CD14-positive monocyte (primary cell): ENCODE results near the gene SLC46A3. TPM values are rescaled to one million over a fixed set of nuclear protein-coding genes. Genes with fewer than 3 reads are reported as not detected.

Experiments
- DNase-seq, 3 donors: peaks; one replicate each; pipeline ENCODE4 v3.0.0-alpha.2; 2011 to 2022
- H2AFZ ChIP-seq: 2 replicates; pipeline ENCODE4 v1.6.0; 2012; ENCODE audit warnings: mild to moderate bottlenecking, low read depth, low read length, inconsistent platforms; ENCODE audit not compliant: insufficient read depth, poor library complexity, severe bottlenecking
- H3K27ac ChIP-seq, 2 donors: 1 replicate in 1 of 2; 2 replicates in 1 of 2; pipeline ENCODE4 v1.5.1; 2012 to 2013; ENCODE audit warnings: low read length in 2 of 2, control low read depth in 1 of 2, inconsistent platforms in 1 of 2, low read depth in 1 of 2, mild to moderate bottlenecking in 1 of 2
- H3K27me3 ChIP-seq, 2 donors: one replicate each; pipeline versions ENCODE4 v1.6.0 to v1.6.1; 2011 to 2013; ENCODE audit warnings: low read length in 2 of 2; ENCODE audit not compliant: control insufficient read depth in 2 of 2, insufficient read depth in 2 of 2
- H3K36me3 ChIP-seq, 2 donors: replicated peaks in 1 of 2; 1 replicate in 1 of 2; 2 replicates in 1 of 2; pipeline versions ENCODE4 v1.5.1 to v1.6.1; 2012 to 2013; ENCODE audit warnings: low read length in 2 of 2, control low read depth in 1 of 2, inconsistent platforms in 1 of 2, mild to moderate bottlenecking in 1 of 2; ENCODE audit not compliant: insufficient read depth in 2 of 2, control insufficient read depth in 1 of 2
- H3K4me1 ChIP-seq, 2 donors: 1 replicate in 1 of 2; 2 replicates in 1 of 2; pipeline versions ENCODE4 v1.5.1 to v1.6.1; 2012 to 2013; ENCODE audit warnings: low read length in 2 of 2, control low read depth in 1 of 2, inconsistent platforms in 1 of 2, mild to moderate bottlenecking in 1 of 2, moderate library complexity in 1 of 2; ENCODE audit not compliant: insufficient read depth in 2 of 2, control insufficient read depth in 1 of 2
- H3K4me2 ChIP-seq: replicated peaks from 2 replicates; pipeline ENCODE3; 2012; ENCODE audit warnings: low read length, moderate library complexity, mild to moderate bottlenecking; ENCODE audit not compliant: poor library complexity, severe bottlenecking; ENCODE audit errors: extremely low read depth
- H3K4me3 ChIP-seq, 3 experiments: fragments of 200-600 bp in 1 of 3; sonication (generic) in 1 of 3; replicated peaks in 1 of 3; 1 replicate in 2 of 3; 2 replicates in 1 of 3; pipeline ENCODE4 v1.5.1; 2011 to 2013; ENCODE audit warnings: low read length in 3 of 3, mild to moderate bottlenecking in 3 of 3, control low read depth in 2 of 3, low read depth in 2 of 3, inconsistent platforms in 1 of 3, moderate library complexity in 1 of 3
- H3K79me2 ChIP-seq: 2 replicates; pipeline ENCODE4 v1.6.0; 2012; ENCODE audit warnings: mild to moderate bottlenecking, control low read depth, inconsistent platforms, low read length, moderate library complexity; ENCODE audit not compliant: insufficient read depth
- H3K9ac ChIP-seq: 2 replicates; pipeline ENCODE4 v1.6.0; 2017; ENCODE audit warnings: low read length, mild to moderate bottlenecking; ENCODE audit not compliant: insufficient read depth, poor library complexity, severe bottlenecking
- H3K9me3 ChIP-seq, 2 donors: replicated peaks in 1 of 2; 1 replicate in 1 of 2; 2 replicates in 1 of 2; pipeline versions ENCODE4 v1.5.1 to v1.6.1; 2012 to 2013; ENCODE audit warnings: low read length in 2 of 2, control low read depth in 1 of 2; ENCODE audit not compliant: control insufficient read depth in 1 of 2, insufficient read depth in 1 of 2
- H4K20me1 ChIP-seq: 2 replicates; pipeline ENCODE4 v1.6.0; 2012; ENCODE audit warnings: mild to moderate bottlenecking, low read length, control low read depth, moderate library complexity; ENCODE audit not compliant: insufficient read depth
- H3K27ac Mint-ChIP-seq, 7 donors: one replicate each; pipeline ENCODE4 v1.8.0; 2020; ENCODE audit warnings: mild to moderate bottlenecking in 7 of 7, mixed read lengths in 7 of 7, moderate library complexity in 6 of 7, inconsistent platforms in 2 of 7
- H3K27me3 Mint-ChIP-seq, 3 donors: one replicate each; pipeline ENCODE4 v1.8.0; 2021 to 2022; ENCODE audit warnings: low read depth in 3 of 3, mild to moderate bottlenecking in 3 of 3, mixed read lengths in 3 of 3, moderate library complexity in 3 of 3, inconsistent platforms in 1 of 3
- H3K36me3 Mint-ChIP-seq, 2 donors: one replicate each; pipeline ENCODE4 v1.8.0; 2020; ENCODE audit warnings: mixed read lengths in 2 of 2, inconsistent platforms in 1 of 2, mild to moderate bottlenecking in 1 of 2
- H3K4me1 Mint-ChIP-seq: one replicate; pipeline ENCODE4 v1.8.0; 2020; ENCODE audit warnings: mild to moderate bottlenecking, mixed read lengths
- H3K4me3 Mint-ChIP-seq, 2 donors: one replicate each; pipeline ENCODE4 v1.8.0; 2020; ENCODE audit warnings: mild to moderate bottlenecking in 2 of 2, mixed read lengths in 2 of 2, moderate library complexity in 1 of 2
- H3K9me3 Mint-ChIP-seq, 7 donors: one replicate each; pipeline ENCODE4 v1.8.0; 2020 to 2022; ENCODE audit warnings: mixed read lengths in 7 of 7, mild to moderate bottlenecking in 6 of 7, moderate library complexity in 6 of 7, inconsistent platforms in 2 of 7
- WGBS: methylation state at CpG from one replicate; pipeline ENCODE4 v1.1.5; 2013; ENCODE audit warnings: missing lambda C conversion rate; ENCODE audit not compliant: insufficient coverage; 5-methylcytosine and 5-hydroxymethylcytosine counted together
- intact Hi-C, 2 donors: fragments of 100-400 bp; cut with micrococcal nuclease; formaldehyde crosslinking; loops; one replicate each; pipeline versions ENCODE4 v1.15.0 to v1.15.1; 2023
- polyA plus RNA-seq, 3 donors: library from polyadenylated mRNA; depleted of rRNA in 1 of 3; unstranded in 2 of 3; stranded (reverse) in 1 of 3; fragments of 300-500 nt in 2 of 3; fragments of >200 nt in 1 of 3; fragmentation: Illumina TruSeq in 2 of 3; gene quantifications; 1 replicate in 2 of 3; 2 replicates in 1 of 3; pipeline ENCODE4 v1.2.3, GENCODE V29; 2012 to 2021
- TF ChIP-seq, protein P1 (sequence below): fragments of 200-600 bp; IDR thresholded peaks from one replicate; pipeline ENCODE4 v1.8.0; 2022; ENCODE audit warnings: antibody characterized with exemption, mild to moderate bottlenecking

Gene SLC46A3
- polyA plus RNA-seq, 3 donors = 8.2 to 21.1 (median 13.8) TPM

DNA sequence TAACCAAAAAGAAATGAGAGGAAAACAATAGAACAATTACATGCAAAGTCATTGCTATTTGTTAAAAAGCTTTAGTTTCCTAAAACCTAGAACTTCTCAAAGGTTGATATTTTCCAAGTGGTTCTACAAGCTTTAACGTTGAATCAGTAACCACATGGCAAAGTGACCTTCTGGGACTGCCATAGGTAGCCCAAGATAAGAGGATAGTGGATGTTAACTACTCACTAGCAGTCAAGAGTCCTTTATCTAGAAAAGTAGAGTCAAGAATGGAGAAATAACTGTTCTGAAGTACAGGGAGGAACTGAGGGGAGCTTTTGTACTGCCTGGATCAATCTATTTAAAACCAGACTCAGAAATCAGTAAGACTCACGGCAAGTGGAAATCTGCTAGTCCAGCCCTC is 9.9 kb upstream of the SLC46A3 start:
- Mint-ChIP-seq H3K4me3 (no peak overlapping the region), H3K27ac (no peak overlapping the region), H3K4me1 (no peaks in the 10 kb centered on the region), H3K9me3 (peaks cover 0 to 4% (median 0%) of the 10 kb centered on the region in 7 donors), H3K27me3 (peaks cover 4 to 13% (median 4%) of the 10 kb centered on the region in 3 donors), H3K36me3 (no peaks in the 10 kb centered on the region)
- no peak for DNase-seq
- H3K27ac ChIP-seq = no peak overlapping the region
- TF ChIP-seq, protein P1, sequence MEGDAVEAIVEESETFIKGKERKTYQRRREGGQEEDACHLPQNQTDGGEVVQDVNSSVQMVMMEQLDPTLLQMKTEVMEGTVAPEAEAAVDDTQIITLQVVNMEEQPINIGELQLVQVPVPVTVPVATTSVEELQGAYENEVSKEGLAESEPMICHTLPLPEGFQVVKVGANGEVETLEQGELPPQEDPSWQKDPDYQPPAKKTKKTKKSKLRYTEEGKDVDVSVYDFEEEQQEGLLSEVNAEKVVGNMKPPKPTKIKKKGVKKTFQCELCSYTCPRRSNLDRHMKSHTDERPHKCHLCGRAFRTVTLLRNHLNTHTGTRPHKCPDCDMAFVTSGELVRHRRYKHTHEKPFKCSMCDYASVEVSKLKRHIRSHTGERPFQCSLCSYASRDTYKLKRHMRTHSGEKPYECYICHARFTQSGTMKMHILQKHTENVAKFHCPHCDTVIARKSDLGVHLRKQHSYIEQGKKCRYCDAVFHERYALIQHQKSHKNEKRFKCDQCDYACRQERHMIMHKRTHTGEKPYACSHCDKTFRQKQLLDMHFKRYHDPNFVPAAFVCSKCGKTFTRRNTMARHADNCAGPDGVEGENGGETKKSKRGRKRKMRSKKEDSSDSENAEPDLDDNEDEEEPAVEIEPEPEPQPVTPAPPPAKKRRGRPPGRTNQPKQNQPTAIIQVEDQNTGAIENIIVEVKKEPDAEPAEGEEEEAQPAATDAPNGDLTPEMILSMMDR = no peak
- no peaks in the 10 kb centered on the region for H4K20me1 ChIP-seq
- no peaks in the 10 kb centered on the region for H3K9me3 ChIP-seq
- no peaks in the 10 kb centered on the region for H3K4me1 ChIP-seq
- WGBS = no CpG with 5 or more reads among the region's 2 CpGs
- no peak overlapping the region for H3K4me2 ChIP-seq
- H3K9ac ChIP-seq = no peak overlapping the region
- no peak overlapping the region for H2AFZ ChIP-seq
- H3K27me3 ChIP-seq = no peaks in the 10 kb centered on the region
- intact Hi-C loops = no loop called here
- H3K79me2 ChIP-seq = no peaks in the 10 kb centered on the region
- H3K36me3 ChIP-seq = no peaks in the 10 kb centered on the region
- no peak overlapping the region for H3K4me3 ChIP-seq

DNA sequence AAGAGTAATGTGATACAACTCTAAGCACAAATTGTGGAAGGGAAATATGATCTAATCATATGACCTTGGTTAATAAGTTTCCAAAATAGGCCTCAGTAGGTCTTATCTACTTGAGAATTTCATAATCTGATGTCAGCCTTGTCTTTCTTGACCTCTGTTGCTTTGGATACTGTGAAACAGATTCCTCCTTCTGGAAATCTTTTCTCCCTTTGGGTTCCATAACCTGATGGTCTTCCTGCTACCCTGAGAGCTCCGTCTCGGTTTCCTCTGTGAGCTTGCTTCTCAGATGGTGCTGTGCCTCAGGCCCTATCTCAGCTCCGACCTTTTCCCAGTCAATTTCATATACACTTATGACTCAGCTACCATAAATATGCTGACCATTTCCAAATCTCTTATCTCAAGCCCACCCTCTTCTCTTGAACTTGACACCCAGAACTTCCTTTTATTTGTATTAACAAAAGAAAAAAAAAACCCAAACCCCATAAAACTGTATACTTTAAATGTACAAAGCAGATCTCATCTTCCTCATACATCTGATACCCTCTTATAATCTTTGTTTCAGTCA is 6.4 kb upstream of the SLC46A3 start:
- Histone ChIP-seq H2AFZ (no peak overlapping the region), H3K4me2 (no peak overlapping the region), H3K9ac (no peak overlapping the region), H3K27ac (no peak overlapping the region), H3K27me3 (no peaks in the 10 kb centered on the region), H4K20me1 (no peaks in the 10 kb centered on the region), H3K4me3 (no peak overlapping the region), H3K4me1 (no peaks in the 10 kb centered on the region), H3K79me2 (no peaks in the 10 kb centered on the region), H3K36me3 (no peaks in the 10 kb centered on the region), H3K9me3 (no peaks in the 10 kb centered on the region)
- H3K27me3 Mint-ChIP-seq = peaks cover 2 to 12% (median 5%) of the 10 kb centered on the region in 3 donors
- H3K9me3 Mint-ChIP-seq = peaks cover 0 to 4% (median 0%) of the 10 kb centered on the region in 7 donors
- H3K27ac Mint-ChIP-seq = no peak overlapping the region
- H3K4me1 Mint-ChIP-seq = no peaks in the 10 kb centered on the region
- 88% methylated on average over 2 of the region's 3 CpGs for WGBS
- TF ChIP-seq, protein P1 = no peak
- no peak overlapping the region for H3K4me3 Mint-ChIP-seq
- H3K36me3 Mint-ChIP-seq = no peaks in the 10 kb centered on the region
- intact Hi-C loops = no loop called here
- no peak for DNase-seq
